ENCODE measurements around the gene TBC1D22A.
"Not testable (repeated sequence)": the region's sequence is repeated elsewhere in the genome, so short reads cannot be mapped to it uniquely, and the experiment has no call there.

The TBC1D22A gene

DNA sequence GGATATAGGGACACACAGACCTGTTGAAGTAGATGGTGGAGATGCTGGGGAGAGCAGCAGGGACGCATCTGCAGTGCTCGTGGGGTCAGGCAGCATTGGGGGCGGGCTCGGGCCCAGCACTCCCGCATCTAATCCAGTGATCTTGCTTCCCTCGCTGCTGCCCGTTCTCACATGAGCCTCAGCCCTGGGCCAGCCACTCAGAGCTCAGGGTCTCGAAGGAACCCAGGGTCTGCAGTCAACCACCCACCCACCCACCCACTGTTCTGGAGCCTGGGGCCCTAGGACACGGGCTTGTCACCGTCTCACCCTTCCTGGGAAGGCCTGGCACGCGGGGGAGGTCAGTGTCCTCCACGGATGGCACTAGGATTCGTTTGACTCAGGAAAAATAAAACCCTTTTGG is 406.0 kb downstream of the TBC1D22A start:
- DNase-seq (ENCODE audit: low read depth in 2 of 2) = no peak

DNA sequence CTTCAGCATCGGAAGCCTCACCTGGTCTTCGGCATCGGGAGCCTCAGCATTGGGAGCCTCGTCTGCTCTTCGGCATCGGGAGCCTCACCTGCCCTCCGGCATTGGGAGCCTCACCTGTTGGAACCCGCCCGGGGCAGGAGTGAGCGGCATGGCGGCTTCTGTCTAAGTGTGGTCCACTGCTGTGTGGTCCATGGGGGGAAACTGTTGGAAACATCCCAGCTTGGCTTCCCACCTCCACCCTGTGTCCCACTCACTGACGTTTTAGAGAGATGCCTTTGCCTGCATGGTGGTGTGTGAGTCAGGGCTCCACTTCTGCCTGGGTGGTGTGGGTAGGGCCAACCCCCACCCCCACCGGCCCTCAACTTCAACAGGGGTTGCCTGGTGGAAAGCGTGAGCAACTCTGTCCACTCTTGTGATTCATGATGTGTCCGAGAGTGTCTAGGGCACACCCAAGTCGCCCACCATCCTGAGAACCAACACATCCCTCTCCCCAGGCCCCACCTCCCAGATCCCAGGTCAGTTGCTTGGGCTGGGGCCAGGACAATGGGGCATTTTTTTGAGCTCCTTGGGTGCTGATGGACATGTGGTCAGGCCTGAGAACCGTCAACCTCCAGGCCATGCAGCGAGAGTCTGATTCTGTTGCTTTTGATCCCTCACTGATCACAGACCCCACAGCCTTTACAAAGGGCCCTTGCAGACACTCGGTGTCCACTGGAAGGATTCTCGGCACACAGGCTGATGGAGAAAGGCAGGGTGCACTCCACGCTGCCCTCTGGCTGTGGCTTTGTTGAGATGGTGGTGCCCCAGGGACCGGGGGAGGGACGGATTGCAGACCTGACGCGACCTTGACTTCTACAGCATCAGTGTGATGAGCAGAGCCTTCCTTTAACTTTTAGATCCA is 406.7 kb downstream of the TBC1D22A start:
- no peak for DNase-seq (ENCODE audit: low read depth in 2 of 2)

DNA sequence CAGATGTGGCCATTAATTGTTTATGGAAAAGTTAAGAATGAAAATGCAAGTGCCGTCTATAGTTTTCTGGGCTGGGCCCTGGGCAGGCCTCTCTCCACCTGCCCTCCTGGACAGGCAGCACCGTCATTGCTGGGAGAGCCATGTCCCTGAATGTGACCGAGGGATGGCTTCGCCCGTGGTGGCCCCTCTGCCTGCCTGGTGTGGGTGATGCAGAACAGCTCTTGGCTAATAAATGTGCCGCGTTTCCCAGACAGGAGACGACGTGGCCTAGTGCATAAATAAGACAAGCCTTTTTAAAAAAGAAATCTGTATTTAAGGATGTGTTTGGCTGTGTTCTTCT is 407.3 kb downstream of the TBC1D22A start:
- no peak for DNase-seq (ENCODE audit: low read depth in 2 of 2)

DNA sequence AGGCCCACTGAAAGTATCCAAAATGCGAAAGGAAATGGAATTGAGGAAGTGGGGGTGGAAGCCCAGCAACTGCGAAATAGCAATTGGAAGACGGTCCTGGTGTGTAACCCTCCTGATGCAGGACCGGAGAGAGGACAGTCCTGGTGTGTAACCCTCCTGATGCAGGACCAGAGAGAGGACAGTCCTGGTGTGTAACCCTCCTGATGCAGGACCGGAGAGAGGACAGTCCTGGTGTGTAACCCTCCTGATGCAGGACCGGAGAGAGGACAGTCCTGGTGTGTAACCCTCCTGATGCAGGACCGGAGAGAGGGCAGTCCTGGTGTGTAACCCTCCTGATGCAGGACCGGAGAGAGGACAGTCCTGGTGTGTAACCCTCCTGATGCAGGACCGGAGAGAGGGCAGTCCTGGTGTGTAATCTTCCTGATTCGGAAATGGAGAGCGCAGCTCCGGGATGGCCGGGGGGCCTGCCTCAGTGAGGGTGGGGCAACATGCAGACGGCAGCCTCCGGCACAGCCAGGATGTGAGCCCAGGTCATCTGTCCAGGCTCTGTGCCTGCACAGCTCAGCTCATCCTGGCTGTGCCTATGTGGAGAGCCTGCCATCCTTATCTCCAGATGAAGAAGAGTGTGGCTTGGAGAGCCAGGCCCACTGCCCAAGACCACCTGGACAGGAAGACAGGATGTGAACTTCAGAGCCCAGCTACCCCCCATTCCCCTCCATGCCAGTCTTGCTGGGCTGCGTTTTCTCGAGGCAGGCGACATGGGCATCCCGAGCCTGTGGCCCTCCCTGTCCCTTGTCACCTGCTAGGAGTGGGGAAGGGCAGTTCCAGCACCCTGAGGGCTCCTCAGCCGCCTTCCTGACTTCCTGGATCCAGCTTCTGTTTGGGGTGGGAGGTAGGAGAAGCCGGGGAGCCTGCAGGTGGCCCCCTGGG is 408.3 kb downstream of the TBC1D22A start:
- DNase-seq (ENCODE audit: low read depth in 2 of 2) = not testable (repeated sequence)

DNA sequence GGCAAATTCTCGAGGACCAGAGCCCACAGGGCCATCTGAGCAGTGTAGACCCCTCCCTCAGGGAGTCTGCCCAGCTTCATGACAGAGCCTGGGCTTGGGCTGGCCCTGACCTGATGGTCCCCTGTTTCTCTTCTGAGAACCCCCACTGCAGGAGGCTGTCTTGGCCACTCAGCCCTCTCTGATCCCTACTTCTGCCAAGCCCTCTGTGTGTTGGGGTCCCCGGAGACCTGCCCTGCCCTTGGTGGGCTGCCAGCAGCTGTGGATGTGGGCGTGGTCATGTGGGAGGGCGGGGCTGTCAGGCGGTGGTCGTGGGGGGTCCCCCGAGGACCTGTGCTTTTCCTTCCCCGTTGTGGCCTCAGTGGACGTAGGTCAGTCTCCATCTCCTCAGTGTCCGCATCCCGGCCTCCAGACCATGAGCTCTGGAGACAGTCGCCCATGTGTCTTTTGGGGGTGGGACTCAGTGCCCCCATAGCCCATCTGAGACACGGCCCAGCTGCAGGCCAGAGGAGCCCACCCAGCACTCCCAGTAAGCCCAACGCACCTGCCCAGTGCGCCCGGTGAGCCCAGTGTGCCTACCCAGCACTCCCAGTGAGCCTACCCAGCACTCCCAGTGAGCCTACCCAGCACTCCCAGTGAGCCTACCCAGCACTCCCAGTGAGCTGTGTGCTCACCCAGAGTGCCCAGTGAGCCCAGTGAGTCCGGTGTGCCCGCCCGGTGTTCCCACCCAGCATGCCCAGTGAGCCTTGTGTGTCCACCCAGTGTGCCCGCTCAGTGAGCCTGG is 409.2 kb downstream of the TBC1D22A start:
- DNase-seq (ENCODE audit: low read depth in 2 of 2) = no peak

DNA sequence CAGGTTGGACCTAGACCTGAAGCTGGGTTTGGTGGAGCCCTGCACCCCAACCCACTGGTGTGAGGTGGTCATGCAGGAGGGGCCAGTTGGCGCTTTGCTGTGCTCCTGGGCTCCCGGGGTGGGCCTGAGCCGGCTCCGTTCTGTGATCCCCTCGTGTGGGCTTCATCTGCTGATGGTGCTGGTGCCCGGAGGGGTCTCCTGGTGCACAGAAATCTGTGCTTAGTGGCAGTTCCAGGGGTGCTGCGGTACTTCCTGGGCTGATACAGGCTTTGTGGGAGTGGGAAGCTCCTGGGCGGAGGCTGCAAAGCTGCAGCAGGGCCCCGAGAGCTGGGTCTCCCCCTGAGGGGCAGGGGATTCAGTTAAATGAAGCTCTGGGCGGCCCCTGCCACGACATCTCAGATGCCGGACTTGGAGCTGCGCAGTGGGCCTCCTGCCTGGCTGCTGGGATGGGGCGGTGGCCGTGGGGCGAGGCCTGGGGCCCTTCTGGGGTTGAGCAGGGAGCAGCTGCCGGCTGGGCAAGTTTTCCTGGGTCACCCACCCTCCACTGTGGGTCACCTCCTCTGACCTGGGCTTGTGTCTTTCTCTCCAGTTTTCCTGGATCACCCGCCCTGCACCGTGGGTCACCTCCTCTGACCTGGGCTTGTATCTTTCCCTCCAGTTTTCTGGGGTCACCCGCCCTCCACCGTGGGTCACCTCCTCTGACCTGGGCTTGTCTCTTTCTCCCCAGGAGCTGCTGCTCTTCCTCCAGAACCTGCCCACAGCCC is 410.5 kb downstream of the TBC1D22A start:
- no peak for DNase-seq (ENCODE audit: low read depth in 2 of 2)

DNA sequence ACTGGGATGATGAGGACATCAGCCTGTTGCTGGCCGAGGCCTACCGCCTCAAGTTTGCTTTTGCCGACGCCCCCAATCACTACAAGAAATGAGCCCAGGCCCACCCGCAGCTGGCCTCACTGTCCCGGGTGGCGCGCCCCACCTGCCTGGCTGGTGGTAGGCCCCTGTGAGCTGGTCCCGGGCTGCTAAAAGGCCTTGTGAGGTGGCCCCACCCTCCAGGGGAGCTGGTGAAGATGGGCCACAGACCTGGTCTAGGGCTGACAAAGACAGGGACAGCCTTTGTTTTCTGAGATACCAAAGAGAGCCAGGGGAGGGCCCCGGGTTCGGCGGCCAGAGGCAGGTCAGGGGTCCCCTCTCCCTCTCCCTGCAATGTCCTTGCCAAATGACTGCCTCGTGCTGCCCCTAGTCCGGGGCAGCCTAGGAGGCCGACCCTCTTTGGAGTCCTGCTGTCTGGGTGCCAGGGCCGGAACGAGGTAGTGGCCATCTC is 411.1 kb downstream of the TBC1D22A start:
- DNase-seq (ENCODE audit: low read depth in 2 of 2) = no peak

DNA sequence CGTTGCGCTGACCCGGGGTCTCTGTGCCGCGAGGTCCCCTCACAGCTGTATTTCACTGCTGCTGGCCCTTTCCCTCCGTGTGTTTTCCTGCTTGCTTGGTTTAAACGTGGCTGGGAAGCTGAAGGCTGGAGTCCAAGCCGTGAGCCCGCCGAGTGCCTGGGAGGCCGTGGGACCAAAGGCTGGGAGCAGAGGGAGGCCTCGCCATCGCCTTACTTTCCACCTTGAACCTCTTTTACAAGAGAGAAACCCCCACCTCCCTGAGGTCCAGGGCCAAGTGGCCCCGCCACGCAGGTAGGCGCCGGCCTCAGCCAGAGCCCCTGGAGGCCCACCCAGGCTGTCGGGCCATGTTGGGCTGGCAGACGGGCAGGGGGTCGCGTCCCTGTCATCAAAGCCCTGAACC is 411.6 kb downstream of the TBC1D22A start:
- no peak for DNase-seq (ENCODE audit: low read depth in 2 of 2)

DNA sequence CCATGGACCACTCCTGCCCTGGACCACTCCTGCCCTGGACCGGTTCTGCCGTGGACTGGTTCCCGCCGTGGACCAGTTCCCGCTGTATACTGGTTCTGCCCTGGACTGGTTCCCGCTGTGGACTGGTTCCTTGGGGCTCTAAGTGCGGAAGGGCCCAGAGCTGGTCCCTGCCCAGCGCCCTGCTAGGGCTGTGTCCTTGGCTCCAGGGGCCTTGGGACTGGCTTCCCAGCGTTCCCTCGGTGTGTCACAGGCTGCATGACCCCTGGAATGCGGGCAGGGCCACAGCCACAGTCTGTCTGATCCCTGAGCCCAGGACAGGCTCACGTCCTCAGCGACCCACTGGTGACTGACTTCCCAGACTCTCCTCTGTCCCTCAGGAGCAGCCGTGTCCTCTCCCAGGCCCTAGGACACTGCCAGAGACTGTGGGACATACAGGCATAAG is 412.2 kb downstream of the TBC1D22A start:
- no peak for DNase-seq (ENCODE audit: low read depth in 2 of 2)

DNA sequence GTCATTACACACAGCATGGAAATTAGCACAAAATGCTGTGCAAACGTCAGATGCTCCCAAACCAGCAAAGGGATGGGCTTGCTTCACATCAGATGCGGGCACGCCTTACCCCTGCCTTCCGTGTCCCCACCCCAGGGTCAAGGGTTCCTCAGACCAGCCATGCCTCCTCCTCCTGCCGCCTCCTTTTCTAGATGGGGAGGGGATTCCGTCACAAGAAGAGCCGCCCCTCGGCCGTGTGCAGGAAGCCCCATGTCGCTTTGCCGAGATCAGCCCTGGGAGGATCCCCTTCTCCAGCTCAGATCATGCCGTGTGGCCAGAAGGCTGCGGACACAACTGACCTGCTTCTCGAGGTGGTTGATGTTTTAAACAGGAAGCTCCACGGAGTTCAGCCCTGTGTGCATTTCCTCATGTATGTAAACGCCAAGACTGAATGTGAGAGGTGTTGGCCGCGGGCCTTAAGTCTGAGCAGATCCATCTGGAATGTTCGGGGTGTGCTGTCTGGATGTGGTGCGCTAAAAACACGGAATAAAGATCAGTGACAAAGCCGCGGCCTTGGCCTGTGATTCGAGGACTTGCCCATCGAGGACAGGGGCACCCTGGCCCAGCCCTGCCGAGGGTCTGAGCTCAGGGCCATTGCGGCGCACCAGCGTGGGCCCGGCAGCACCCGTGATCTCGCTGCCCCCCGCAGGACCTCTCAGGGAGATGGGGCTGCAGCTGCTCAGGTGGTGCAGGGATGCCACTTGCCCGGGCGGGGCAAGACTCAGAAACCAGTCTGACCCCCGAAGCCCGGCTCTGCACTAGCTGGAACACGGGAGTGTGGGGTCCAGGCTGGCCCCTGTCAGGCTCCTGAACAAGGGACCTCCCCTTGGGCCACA is 412.9 kb downstream of the TBC1D22A start:
- DNase-seq (ENCODE audit: low read depth in 2 of 2) = peak; percentile 10 to 11

DNA sequence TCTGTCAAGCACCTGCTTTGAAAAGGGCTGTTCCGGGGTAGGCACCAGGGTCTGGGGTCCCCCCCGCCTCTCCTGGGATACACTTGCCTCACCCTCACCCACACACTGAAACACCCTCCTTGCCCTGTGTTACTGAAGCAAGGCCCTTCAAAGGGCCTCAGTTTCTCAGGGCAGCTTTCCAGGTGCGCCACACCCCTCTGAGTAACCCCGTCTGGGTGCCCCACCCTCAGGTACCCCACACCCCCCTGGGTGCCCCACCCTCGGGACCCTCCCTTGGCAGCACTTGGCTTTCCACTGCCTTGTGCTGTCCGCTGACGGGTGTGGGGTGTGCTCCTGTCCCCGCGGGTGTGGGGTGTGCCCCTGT is 413.6 kb downstream of the TBC1D22A start:
- no peak for DNase-seq (ENCODE audit: low read depth in 2 of 2)

DNA sequence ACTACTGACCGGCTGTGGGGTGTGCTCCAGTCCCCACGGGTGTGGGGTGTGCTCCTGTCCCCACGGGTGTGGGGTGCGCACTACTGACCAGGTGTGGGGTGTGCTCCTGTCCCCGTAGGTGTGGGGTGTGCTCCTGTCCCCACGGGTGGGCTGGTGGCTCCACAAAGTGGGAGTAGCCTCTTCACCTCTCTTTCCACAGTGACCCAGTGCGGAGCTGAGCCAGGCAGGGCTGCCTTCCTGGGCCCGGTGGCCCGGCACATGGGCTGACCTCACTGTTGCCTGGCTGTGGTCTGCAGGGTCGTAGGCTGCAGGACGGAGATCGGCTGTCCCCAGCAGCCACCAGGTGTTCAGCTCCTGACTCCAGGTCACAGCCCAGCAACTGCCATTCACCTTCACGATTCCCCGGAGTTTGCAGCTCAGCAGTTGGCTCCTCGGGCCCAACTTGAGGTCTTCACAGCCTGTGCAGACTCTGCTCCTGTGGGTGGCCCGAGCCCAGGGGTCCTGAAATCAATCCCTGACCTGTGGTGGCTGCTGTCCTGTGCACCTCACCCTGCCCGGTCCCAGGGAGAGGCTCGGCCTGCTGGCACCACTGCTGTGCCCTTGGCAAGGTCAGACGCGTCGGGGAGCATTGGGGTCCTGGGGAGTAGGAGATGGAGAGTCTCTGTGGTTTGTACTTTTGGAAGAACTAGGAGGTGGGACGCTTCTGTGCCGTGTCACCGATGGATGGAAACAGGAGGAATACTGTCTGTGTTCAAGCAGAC is 414.3 kb downstream of the TBC1D22A start:
- no peak for DNase-seq (ENCODE audit: low read depth in 2 of 2)

DNA sequence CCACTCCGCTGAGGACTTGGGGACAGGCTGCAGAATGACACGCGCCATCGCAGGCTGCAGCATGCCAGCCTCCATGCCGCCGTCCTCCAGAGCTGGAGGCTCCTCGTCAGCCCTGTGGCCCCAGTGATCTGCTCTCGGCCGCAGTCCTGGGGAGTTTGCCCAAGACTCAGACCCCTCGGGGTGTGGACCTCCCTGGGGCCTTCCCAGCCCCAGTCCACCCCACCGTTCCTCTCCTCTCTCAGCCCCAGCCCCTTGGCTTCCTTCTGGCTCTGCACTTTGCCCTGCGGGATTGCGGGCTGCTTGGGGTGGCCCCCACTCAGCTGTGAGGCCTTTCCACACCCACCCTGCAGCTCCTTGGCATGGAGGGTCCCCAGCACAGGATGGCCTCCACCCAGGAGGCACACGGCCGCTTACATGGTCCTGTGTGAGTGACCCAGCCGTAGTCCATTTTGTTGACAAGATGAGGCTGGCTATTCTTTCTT is 414.9 kb downstream of the TBC1D22A start:
- DNase-seq (ENCODE audit: low read depth in 2 of 2) = no peak

DNA sequence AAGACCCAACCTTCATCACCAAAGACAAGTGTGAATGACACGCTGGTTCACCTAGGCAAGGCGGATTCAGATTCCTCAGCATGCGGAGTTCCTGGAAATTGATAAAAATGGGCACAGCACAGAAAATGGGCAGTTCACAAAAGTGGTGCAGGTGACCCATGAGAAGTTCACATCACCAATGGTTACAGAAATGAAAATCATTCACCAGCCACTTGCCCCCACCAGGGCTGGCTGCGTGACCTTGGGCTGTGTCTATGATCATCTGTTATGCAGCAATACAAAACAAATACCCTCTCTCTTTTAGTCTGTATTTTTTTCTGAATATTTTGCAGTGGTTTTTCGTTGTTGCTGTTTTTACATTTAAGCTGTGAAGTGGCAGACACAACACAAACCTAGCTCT is 415.9 kb downstream of the TBC1D22A start:
- no peak for DNase-seq (ENCODE audit: low read depth in 2 of 2)

DNA sequence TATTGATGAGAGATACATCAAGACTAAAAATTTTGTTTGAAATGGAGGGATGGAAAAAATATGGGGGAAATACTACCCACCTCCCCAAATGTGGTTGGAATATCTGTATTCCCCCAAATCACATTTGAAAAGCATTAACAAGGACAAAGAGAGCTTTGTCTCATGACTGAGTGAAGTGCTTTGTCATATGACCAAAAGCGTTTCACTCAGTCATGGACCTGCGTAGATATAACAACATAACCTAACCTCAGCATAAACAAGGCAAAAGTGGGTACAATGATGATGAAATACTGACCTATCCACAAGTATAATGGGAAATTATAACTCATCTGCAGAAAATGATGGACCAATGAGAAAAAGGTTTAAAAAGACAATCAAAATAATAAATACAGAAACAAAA is 418.3 kb downstream of the TBC1D22A start:
- no peak for DNase-seq (ENCODE audit: low read depth in 2 of 2)

DNA sequence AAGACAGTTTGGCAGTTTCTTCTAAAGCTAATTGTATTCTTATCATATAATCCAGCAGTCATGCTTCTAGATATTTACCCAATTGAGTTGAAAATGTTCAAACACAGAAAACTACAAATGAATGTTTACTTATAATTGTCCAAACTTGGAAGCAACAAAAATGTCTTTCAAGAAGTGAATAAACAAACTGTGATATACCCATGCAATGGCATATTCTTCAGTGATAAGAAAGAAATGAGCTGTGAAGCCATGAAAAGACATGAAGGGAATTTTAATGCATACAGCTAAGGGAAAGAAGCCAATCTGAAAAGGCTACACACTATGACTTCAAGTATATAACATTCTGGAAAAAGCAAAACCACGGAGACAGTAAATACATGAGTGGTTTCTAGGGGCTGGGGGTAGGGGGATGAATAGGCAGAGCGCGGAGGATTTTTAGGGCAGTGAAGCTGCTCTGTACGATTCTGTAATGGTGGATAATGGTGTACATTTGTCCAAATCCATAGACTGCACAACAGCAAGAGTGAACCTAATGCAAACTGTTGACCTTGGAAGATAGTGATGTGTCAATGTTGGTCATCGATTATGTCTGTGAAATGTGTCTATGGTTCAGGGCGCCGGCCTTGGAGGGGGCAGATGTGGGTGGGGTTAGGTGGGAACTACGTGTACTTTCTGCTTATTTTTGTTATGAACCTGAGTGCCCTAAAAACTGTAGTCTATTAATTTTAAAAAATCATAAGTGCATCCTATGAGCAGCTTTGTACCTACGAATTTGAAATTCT is 424.9 kb downstream of the TBC1D22A start:
- DNase-seq (ENCODE audit: low read depth in 2 of 2) = no peak

DNA sequence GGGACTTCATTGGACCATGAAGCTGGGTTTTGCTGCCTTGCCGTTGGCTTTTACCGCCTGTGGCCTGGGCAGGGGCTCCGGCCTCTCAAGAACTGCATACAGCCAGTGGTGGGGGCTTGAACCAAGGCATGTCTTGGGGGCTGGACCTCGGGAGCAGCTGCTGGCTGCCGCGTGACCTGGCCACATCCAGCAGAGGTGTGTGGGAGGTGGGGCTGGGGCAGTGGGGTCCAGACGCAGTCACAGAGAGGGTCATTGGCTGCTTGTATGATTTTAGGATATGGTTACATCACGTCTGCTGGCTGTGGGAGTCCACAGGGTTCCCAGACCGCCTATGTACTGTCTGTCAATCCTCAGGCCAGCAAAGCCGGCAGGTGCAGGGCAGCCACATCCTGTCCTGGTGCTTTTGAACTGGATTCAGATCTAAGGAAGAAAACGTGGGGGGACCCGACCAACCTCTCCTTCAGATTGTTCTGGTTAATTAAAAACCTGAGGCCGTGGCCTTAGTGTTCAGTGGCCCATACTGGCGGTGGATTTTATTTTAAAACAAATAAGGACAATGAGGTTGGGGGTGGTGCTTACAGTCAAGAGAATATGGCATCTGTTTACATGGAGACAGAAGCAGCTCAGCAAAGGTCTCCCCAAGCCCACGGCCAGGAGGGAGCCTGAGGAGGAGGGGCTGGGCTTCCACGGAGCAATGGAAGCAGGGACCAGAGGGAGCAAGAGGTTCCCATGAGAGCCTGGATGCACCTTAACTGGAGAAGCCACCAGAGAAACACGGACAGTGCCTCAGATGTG is 426.0 kb downstream of the TBC1D22A start:
- DNase-seq (ENCODE audit: low read depth in 2 of 2) = no peak

Data from fibroblast of skin of left quadriceps (primary cell).